Pancreas (tissue), 10 donors: ENCODE measurements around the gene ABCB8. TPM values are rescaled to one million over a fixed set of nuclear protein-coding genes. Genes with fewer than 3 reads are reported as not detected.

Source experiments
- ATAC-seq, 4 donors: fragments of 200-7000 bp; cut with Tn5 transposase; one replicate each; pipeline versions ENCODE4 v1.8.0 to v1.9.1; 2020; ENCODE audit warnings: mild to moderate bottlenecking in 4 of 4, moderate library complexity in 4 of 4
- DNase-seq, 6 donors: peaks; one replicate each; pipeline ENCODE4 v3.0.0-alpha.2; 2020
- FAIRE-seq: peaks from 2 replicates; lab custom pipeline; 2012; peaks lifted over from hg19 to GRCh38; lab: Jason Lieb, UNC
- H3K27ac ChIP-seq, 4 donors: fragments of 200-600 bp; sonication (generic); 1 replicate in 3 of 4; 2 replicates in 1 of 4; pipeline versions ENCODE4 v1.5.0 to v1.8.0; 2020
- H3K27me3 ChIP-seq, 4 donors: fragments of 200-600 bp; one replicate each; pipeline ENCODE4 v1.8.0; 2021
- H3K36me3 ChIP-seq, 3 donors: fragments of 200-600 bp; sonication (generic) in 1 of 3; one replicate each; pipeline versions ENCODE4 v1.5.0 to v1.8.0; 2020 to 2021
- H3K4me1 ChIP-seq, 3 donors: fragments of 200-600 bp; one replicate each; pipeline ENCODE4 v1.8.0; 2021
- H3K4me3 ChIP-seq, 4 donors: fragments of 200-600 bp; sonication (generic) in 2 of 4; one replicate each; pipeline versions ENCODE4 v1.5.0 to v1.8.0; 2020 to 2021
- H3K9me3 ChIP-seq, 4 donors: fragments of 200-600 bp; one replicate each; pipeline ENCODE4 v1.8.0; 2021
- CTCF ChIP-seq, 4 donors: fragments of 200-600 bp; sonication (generic) in 3 of 4; IDR thresholded peaks; one replicate each; pipeline versions ENCODE4 v1.5.0 to v1.8.0; 2021; ENCODE audit warnings: antibody characterized with exemption in 4 of 4
- WGBS, 2 donors: extraction: QIAGEN DNeasy Blood & Tissue Kit; methylation state at CpG; one replicate each; pipeline ENCODE4 v1.1.7; 2013; 5-methylcytosine and 5-hydroxymethylcytosine counted together
- intact Hi-C, 3 donors: fragments of 100-400 bp; cut with DNase I; formaldehyde crosslinking; loops; one replicate each; pipeline versions ENCODE4 v1.11.1 to v1.14.2; 2022
- polyA plus RNA-seq, 2 donors: library from polyadenylated mRNA; stranded (reverse); fragments of 200-250 nt; gene quantifications; one replicate each; pipeline ENCODE4 v1.2.3, GENCODE V29; 2013
- total RNA-seq, 6 donors: library from RNA; stranded (reverse); fragmentation: NEBNext Ultra II Directional in 4 of 6; extraction: Animal tissue kit (Norgen Biotek cat#: 25700) in 4 of 6; gene quantifications; one replicate each; pipeline versions ENCODE4 v1.2.1 to v1.2.4, GENCODE V29; 2021 to 2023
- donor health status: healthy with polysubstance abuse.
- donor health status: DM: no; HTN: no; CAD: no; lungs with moderate emphysema.
- donor health status: DM: no; HTN: no; CAD: no.
- donor health status: control.
- donor health status: control.
- donor health status: Bipolar disorder and iron deficiency.
- donor health status: DM: yes; HTN: yes; CAD: no.
- donor health status: DM: no; HTN: no; CAD: no.
- donor health status: DM: no; HTN: no; CAD: no.
- donor health status: DM: yes; HTN: yes; CAD: no.

ABCB8 gene
- total and polyA plus RNA-seq, 8 donors: 6.1 to 29.0 (median 12.7) TPM

- FAIRE-seq: no peak
- H3K27me3 ChIP-seq: no peaks in the 10 kb centered on the region
- no peak overlapping the region for H3K4me3 ChIP-seq
- H3K4me1 ChIP-seq: peaks cover 8 to 12% (median 10%) of the 10 kb centered on the region in 3 donors
- no peak overlapping the region for H3K27ac ChIP-seq
- no peak for DNase-seq
- 82 to 95% methylated on average over 4 of the region's 4 CpGs for WGBS, 2 donors
- no peaks in the 10 kb centered on the region for H3K36me3 ChIP-seq
- TF ChIP-seq CTCF (IDR thresholded peaks at IDR 0.05): no peak
- ATAC-seq: no peak
- intact Hi-C loops: no loop called here
- H3K9me3 ChIP-seq: no peaks in the 10 kb centered on the region
Measured at GRCh38 chr7:151053096-151053495, 24.8 kb downstream of the ABCB8 start.

GRCh38 chr7:151053751-151054150, 25.5 kb downstream of the ABCB8 start:
- DNase-seq (no peak), FAIRE-seq (no peak), ATAC-seq (no peak)
- Histone ChIP-seq H3K27me3 (no peaks in the 10 kb centered on the region), H3K27ac (no peak overlapping the region), H3K4me3 (no peak overlapping the region), H3K9me3 (no peaks in the 10 kb centered on the region), H3K36me3 (no peaks in the 10 kb centered on the region), H3K4me1 (peaks cover 8 to 16% (median 14%) of the 10 kb centered on the region in 3 donors)
- 83 to 90% methylated on average over 8 of the region's 8 CpGs for WGBS, 2 donors
- intact Hi-C loops: no loop called here
- TF ChIP-seq CTCF (IDR thresholded peaks at IDR 0.05): no peak

- H3K4me3 ChIP-seq: no peak overlapping the region
- TF ChIP-seq CTCF (IDR thresholded peaks at IDR 0.05): no peak
- FAIRE-seq: no peak
- intact Hi-C loops: no loop called here
- no peaks in the 10 kb centered on the region for H3K9me3 ChIP-seq
- peaks cover 15 to 17% (median 15%) of the 10 kb centered on the region in 3 donors for H3K4me1 ChIP-seq
- WGBS, 2 donors: 82 to 87% methylated on average over 6 of the region's 6 CpGs
- H3K27ac ChIP-seq: no peak overlapping the region
- no peaks in the 10 kb centered on the region for H3K27me3 ChIP-seq
- H3K36me3 ChIP-seq: no peaks in the 10 kb centered on the region
- ATAC-seq: no peak
- no peak for DNase-seq
Measured at GRCh38 chr7:151056283-151056665, 28.0 kb downstream of the ABCB8 start.

GRCh38 chr7:151056666-151057505, 28.6 kb downstream of the ABCB8 start:
- H3K9me3 ChIP-seq: no peaks in the 10 kb centered on the region
- FAIRE-seq (no peak), ATAC-seq (no peak), DNase-seq (peak in 2 of 6 donors; percentile 49 to 64)
- H3K27me3 ChIP-seq: no peaks in the 10 kb centered on the region
- H3K36me3 ChIP-seq: no peaks in the 10 kb centered on the region
- no peak for TF ChIP-seq CTCF (IDR thresholded peaks at IDR 0.05)
- WGBS, 2 donors: 18 to 22% methylated on average over 29 of the region's 29 CpGs
- H3K27ac ChIP-seq: no peak overlapping the region
- intact Hi-C loops: no loop called here
- peak overlapping the region; percentile 36 to 81 (median 64) for H3K4me3 ChIP-seq
- H3K4me1 ChIP-seq: peaks cover 21 to 23% (median 21%) of the 10 kb centered on the region in 3 donors

- Histone ChIP-seq H3K27ac (peak within 1 kb of the TSS; percentile 86 to 98 (median 93)), H3K27me3 (no peaks in the 10 kb centered on the region), H3K9me3 (no peaks in the 10 kb centered on the region), H3K4me3 (peak within 1 kb of the TSS; percentile 36 to 81 (median 64)), H3K4me1 (peaks cover 22 to 24% (median 24%) of the 10 kb centered on the region in 3 donors), H3K36me3 (no peaks in the 10 kb centered on the region)
- ATAC-seq: peak in 2 of 4 donors; percentile 0 to 1
- no peak for DNase-seq
- TF ChIP-seq CTCF (IDR thresholded peaks at IDR 0.05): no peak
- no peak for FAIRE-seq
- 0 to 1% methylated on average over 29 to 30 of the region's 30 CpGs for WGBS, 2 donors
- intact Hi-C loops: no loop called here
Measured at GRCh38 chr7:151057506-151057988, 29.3 kb downstream of the ABCB8 start, which contains the start of gene CDK5. Gene CDK5, minus strand, starts transcription at chr7:151057897. Its CDS starts 49 bp downstream, at chr7:151057848.
